Peyer's patch (tissue), 4 donors: ENCODE data around the gene CREB3L2.

Source experiments
- POLR2A ChIP-seq, 2 donors: fragments of 450-650 bp; IDR thresholded peaks; one replicate each; pipeline ENCODE4 v1.5.1; 2017; ENCODE audit warnings: antibody characterized with exemption in 2 of 2, mild to moderate bottlenecking in 2 of 2, moderate library complexity in 2 of 2
- TF ChIP-seq, protein P1 (sequence below), 6 experiments: fragments of 450-650 bp in 4 of 6; fragments of 200-600 bp in 2 of 6; sonication (generic) in 1 of 6; IDR thresholded peaks; one replicate each; pipeline ENCODE4 v1.5.1; 2017 to 2019; ENCODE audit warnings: antibody characterized with exemption in 6 of 6, mild to moderate bottlenecking in 3 of 6, moderate library complexity in 1 of 6

DNA sequence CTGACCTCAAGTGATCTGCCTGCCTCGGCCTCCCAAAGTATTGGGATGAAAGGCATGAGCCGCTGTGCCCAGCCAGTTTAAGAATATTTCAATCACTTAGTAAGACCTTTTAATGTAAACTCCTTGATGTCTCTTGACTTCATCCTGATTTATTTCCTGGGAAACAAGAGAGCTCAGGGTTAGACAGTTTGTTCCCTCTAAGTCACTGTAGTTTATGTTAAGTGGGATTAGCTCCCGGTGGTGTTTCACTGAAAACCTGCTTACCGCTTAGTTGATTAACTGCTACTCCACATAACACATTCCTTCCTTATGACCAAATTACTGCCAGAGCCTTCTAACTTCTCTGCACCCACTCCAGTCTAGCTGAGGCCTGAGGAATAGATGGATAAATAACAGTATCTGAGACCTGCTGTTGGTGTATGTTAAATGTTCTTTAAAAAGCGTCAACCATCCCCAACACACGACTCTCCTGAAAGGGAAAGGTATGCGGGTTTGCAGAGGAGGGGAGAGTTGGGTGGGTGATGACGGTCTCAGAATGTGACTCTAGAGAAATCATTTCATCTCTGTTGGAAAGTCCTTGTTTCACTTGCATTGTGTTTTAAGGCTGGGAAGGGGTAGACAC, 48.7 kb downstream of the CREB3L2 start:
- TF ChIP-seq, protein P1, sequence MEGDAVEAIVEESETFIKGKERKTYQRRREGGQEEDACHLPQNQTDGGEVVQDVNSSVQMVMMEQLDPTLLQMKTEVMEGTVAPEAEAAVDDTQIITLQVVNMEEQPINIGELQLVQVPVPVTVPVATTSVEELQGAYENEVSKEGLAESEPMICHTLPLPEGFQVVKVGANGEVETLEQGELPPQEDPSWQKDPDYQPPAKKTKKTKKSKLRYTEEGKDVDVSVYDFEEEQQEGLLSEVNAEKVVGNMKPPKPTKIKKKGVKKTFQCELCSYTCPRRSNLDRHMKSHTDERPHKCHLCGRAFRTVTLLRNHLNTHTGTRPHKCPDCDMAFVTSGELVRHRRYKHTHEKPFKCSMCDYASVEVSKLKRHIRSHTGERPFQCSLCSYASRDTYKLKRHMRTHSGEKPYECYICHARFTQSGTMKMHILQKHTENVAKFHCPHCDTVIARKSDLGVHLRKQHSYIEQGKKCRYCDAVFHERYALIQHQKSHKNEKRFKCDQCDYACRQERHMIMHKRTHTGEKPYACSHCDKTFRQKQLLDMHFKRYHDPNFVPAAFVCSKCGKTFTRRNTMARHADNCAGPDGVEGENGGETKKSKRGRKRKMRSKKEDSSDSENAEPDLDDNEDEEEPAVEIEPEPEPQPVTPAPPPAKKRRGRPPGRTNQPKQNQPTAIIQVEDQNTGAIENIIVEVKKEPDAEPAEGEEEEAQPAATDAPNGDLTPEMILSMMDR (IDR thresholded peaks at IDR 0.05), result no peak
- no peak for TF ChIP-seq POLR2A (IDR thresholded peaks at IDR 0.05)
